K562 (cell line): ENCODE data around the gene RPL28. TPM values are rescaled to one million over a fixed set of nuclear protein-coding genes. Genes with fewer than 3 reads are reported as not detected.

ENCODE experiments used
- CREM ChIP-seq: IDR thresholded peaks from 2 replicates; pipeline ENCODE4 v1.6.1; 2014; ENCODE audit warnings: antibody characterized with exemption, low read depth
- DPF2 ChIP-seq: fragments of 450-650 bp; IDR thresholded peaks from 2 replicates; pipeline ENCODE4 v1.6.1; 2016
- E2F4 ChIP-seq: sonication (generic); formaldehyde crosslinking; IDR thresholded peaks from 2 replicates; pipeline ENCODE4 v1.8.0; 2022; ENCODE audit warnings: mild to moderate bottlenecking, low read depth, missing genetic modification reagents
- HDAC8 ChIP-seq: fragments of 450-650 bp; IDR thresholded peaks from 2 replicates; pipeline ENCODE4 v1.6.1; 2016; ENCODE audit warnings: mild to moderate bottlenecking, missing genetic modification characterization, moderate library complexity, missing compliant biosample characterization
- KLF6 ChIP-seq: fragments of 250-450 bp; sonication (Bioruptor Pico); IDR thresholded peaks from 2 replicates; pipeline ENCODE4 v1.4.0; 2020; ENCODE audit warnings: mild to moderate bottlenecking, moderate library complexity, borderline replicate concordance
- MAZ ChIP-seq, 2 experiments: fragments of 450-650 bp in 1 of 2; sonication (generic) in 1 of 2; formaldehyde crosslinking; IDR thresholded peaks in 1 of 2; conservative IDR thresholded peaks in 1 of 2; 2 replicates each; pipeline versions ENCODE4 v1.4.0 to v1.5.0; 2020; ENCODE audit warnings: mild to moderate bottlenecking in 1 of 2, missing genetic modification reagents in 1 of 2
- MNT ChIP-seq, 2 experiments: fragments of 450-650 bp; conservative IDR thresholded peaks; 2 replicates each; pipeline ENCODE4 v1.6.1; 2017; ENCODE audit warnings: mild to moderate bottlenecking in 2 of 2, moderate library complexity in 2 of 2
- NCOR1 ChIP-seq: fragments of 450-650 bp; IDR thresholded peaks from 2 replicates; pipeline ENCODE4 v1.6.1; 2016; ENCODE audit warnings: mild to moderate bottlenecking, moderate library complexity
- NFXL1 ChIP-seq: fragments of 450-650 bp; formaldehyde crosslinking; IDR thresholded peaks from 2 replicates; pipeline ENCODE4 v1.4.0; 2021; ENCODE audit warnings: mild to moderate bottlenecking
- NR4A1 ChIP-seq, 2 experiments: fragments of 250-450 bp in 1 of 2; fragments of 450-650 bp in 1 of 2; sonication (Bioruptor Pico) in 1 of 2; IDR thresholded peaks; 2 replicates each; pipeline versions ENCODE4 v1.4.0 to v1.6.1; 2016 to 2020; ENCODE audit warnings: mild to moderate bottlenecking in 2 of 2, missing compliant biosample characterization in 1 of 2, missing genetic modification characterization in 1 of 2, moderate library complexity in 1 of 2
- SP1 ChIP-seq: sonication (generic); formaldehyde crosslinking; IDR thresholded peaks from 2 replicates; pipeline ENCODE4 v1.8.1; 2022; ENCODE audit warnings: mild to moderate bottlenecking, missing genetic modification reagents
- SREBF1 ChIP-seq: fragments of 150-350 bp; IDR thresholded peaks from 2 replicates; pipeline ENCODE4 v1.6.1; 2014; ENCODE audit warnings: antibody characterized with exemption, low read depth, low read length, borderline replicate concordance
- TAF7 ChIP-seq: fragments of 450-650 bp; IDR thresholded peaks from 2 replicates; pipeline ENCODE4 v1.6.1; 2016; ENCODE audit warnings: missing genetic modification characterization, missing compliant biosample characterization
- TCF15 ChIP-seq: fragments of 250-450 bp; sonication (Bioruptor Pico); IDR thresholded peaks from 2 replicates; pipeline ENCODE4 v1.8.0; 2022; ENCODE audit warnings: moderate library complexity, mild to moderate bottlenecking, inconsistent platforms
- THAP12 ChIP-seq: fragments of 250-450 bp; sonication (Bioruptor Pico); IDR thresholded peaks from 2 replicates; pipeline ENCODE4 v1.9.0; 2021; ENCODE audit warnings: mild to moderate bottlenecking, inconsistent platforms
- USF1 ChIP-seq: sonication (generic); formaldehyde crosslinking; IDR thresholded peaks from 2 replicates; pipeline ENCODE4 v1.9.0; 2022; ENCODE audit warnings: mild to moderate bottlenecking, missing genetic modification reagents
- ZKSCAN3 ChIP-seq: fragments of 250-450 bp; sonication (Bioruptor Pico); IDR thresholded peaks from 2 replicates; pipeline ENCODE4 v1.4.0; 2020
- ZNF512 ChIP-seq: IDR thresholded peaks from 2 replicates; pipeline ENCODE4 v1.6.1; 2016; ENCODE audit warnings: missing genetic modification characterization, missing compliant biosample characterization
- ZNF830 ChIP-seq: fragments of 250-450 bp; sonication (Bioruptor Pico); IDR thresholded peaks from 2 replicates; pipeline ENCODE4 v1.5.0; 2021; ENCODE audit warnings: mild to moderate bottlenecking
- polyA plus RNA-seq, 8 experiments: library from polyadenylated mRNA; depleted of rRNA in 4 of 8; stranded (reverse) in 5 of 8; unstranded in 3 of 8; fragments of >200 nt; fragmentation: Nextera tagmentation in 2 of 8; fragmentation: Illumina TruSeq in 1 of 8; extraction: Ambion mirVana in 2 of 8; extraction: Trizol in 1 of 8; gene quantifications; 2 replicates each; pipeline versions ENCODE4 v1.2.1 to v1.2.3, GENCODE V29; 2011 to 2014; ENCODE audit warnings: inconsistent platforms in 1 of 8, missing spikeins in 1 of 8
- total RNA-seq, 7 experiments: library from RNA; depleted of rRNA in 6 of 7; stranded (reverse); fragments of >200 nt in 6 of 7; fragmentation: Illumina TruSeq in 2 of 7; extraction: Trizol in 2 of 7; gene quantifications; 2 replicates each; pipeline versions ENCODE4 v1.2.1 to v1.2.3, GENCODE V29; 2011 to 2021; ENCODE audit warnings: low replicate concordance in 1 of 7

Gene RPL28
- total and polyA plus RNA-seq, 9 of the 15 experiments (the other 6 are each of a cell fraction or from before 2014, with no cell fraction given) = 124 to 3,106 (median 622) TPM

GRCh38 chr19:55385724-55386492 lies at the start of gene RPL28 (continued):
- TF ChIP-seq TCF15 (CRISPR knock-in tag) = no peak
- peak; percentile 26 to 72; a peak in 3 of 4 replicates for TF ChIP-seq MNT (conservative IDR thresholded peaks at IDR 0.05)
- no peak for TF ChIP-seq KLF6
- TF ChIP-seq DPF2 = 0 out of 2 replicates have a peak, but pooled peaks have one; percentile 13
- TF ChIP-seq HDAC8 (tag) = no peak
- peak; percentile 99 for TF ChIP-seq TAF7 (tag)
- no peak for TF ChIP-seq SREBF1
- peak; percentile 87; the same call in 1 of the 2 replicates for TF ChIP-seq SP1 (CRISPR knock-in tag)
- TF ChIP-seq NCOR1 = no peak
- peak; percentile 80; the same call in 1 of the 2 replicates for TF ChIP-seq THAP12 (CRISPR knock-in tag)
- no peak for TF ChIP-seq E2F4 (CRISPR knock-in tag)
- 0 out of 2 replicates have a peak, but pooled peaks have one; percentile 19 for TF ChIP-seq NR4A1 (CRISPR knock-in tag; IDR thresholded peaks at IDR 0.05)
- no peak for TF ChIP-seq NR4A1 (tag; IDR thresholded peaks at IDR 0.05)
- TF ChIP-seq MAZ (CRISPR knock-in tag; conservative IDR thresholded peaks at IDR 0.05 in 1 of 2, IDR thresholded peaks at IDR 0.05 in 1 of 2) = peak; percentile 44 to 70
- no peak for TF ChIP-seq ZKSCAN3 (CRISPR knock-in tag)
- TF ChIP-seq CREM = peak; percentile 94
- no peak for TF ChIP-seq NFXL1 (CRISPR knock-in tag)
- no peak for TF ChIP-seq ZNF512
- no peak for TF ChIP-seq USF1
- no peak for TF ChIP-seq ZNF830 (CRISPR knock-in tag)
- TF ChIP-seq, all 486 proteins: peak for 134
